Ascending aorta (tissue), 2 donors: Measurements from ENCODE around the gene XYLT1. TPM values are rescaled to one million over a fixed set of nuclear protein-coding genes. Genes with fewer than 3 reads are reported as not detected.

Experiments
- DNase-seq, 2 donors: peaks; one replicate each; pipeline ENCODE4 v3.0.0-alpha.2; 2019; ENCODE audit warnings: low spot score in 2 of 2
- H3K27ac ChIP-seq, 2 donors: fragments of 200-600 bp; sonication (generic); one replicate each; pipeline ENCODE4 v1.5.1; 2016 to 2017; ENCODE audit warnings: mild to moderate bottlenecking in 1 of 2
- H3K27me3 ChIP-seq: fragments of 200-600 bp; sonication (generic); one replicate; pipeline ENCODE4 v1.5.1; 2017
- H3K36me3 ChIP-seq, 2 donors: fragments of 200-600 bp; sonication (generic); one replicate each; pipeline ENCODE4 v1.5.1; 2016
- H3K4me1 ChIP-seq, 2 donors: fragments of 200-600 bp; sonication (generic); one replicate each; pipeline ENCODE4 v1.5.1; 2016 to 2017; ENCODE audit warnings: mild to moderate bottlenecking in 1 of 2
- H3K4me3 ChIP-seq, 2 donors: fragments of 200-600 bp; sonication (generic); one replicate each; pipeline ENCODE4 v1.5.1; 2016 to 2017; ENCODE audit warnings: mild to moderate bottlenecking in 1 of 2
- H3K9me3 ChIP-seq, 2 donors: fragments of 200-600 bp; sonication (generic); one replicate each; pipeline ENCODE4 v1.5.1; 2016
- CTCF ChIP-seq, 3 experiments: fragments of 200-600 bp in 2 of 3; fragments of 450-650 bp in 1 of 3; sonication (generic) in 2 of 3; IDR thresholded peaks; one replicate each; pipeline ENCODE4 v1.5.1; 2016 to 2019; ENCODE audit warnings: antibody characterized with exemption in 3 of 3, mild to moderate bottlenecking in 1 of 3, moderate library complexity in 1 of 3
- intact Hi-C: fragments of 100-400 bp; cut with DNase I; formaldehyde crosslinking; loops from one replicate; pipeline ENCODE4 v1.15.1; 2023
- total RNA-seq: library from RNA; depleted of rRNA; stranded (reverse); fragments of >200 nt; gene quantifications from one replicate; pipeline ENCODE4 v1.1.0, GENCODE V29; 2016

Gene XYLT1
- total RNA-seq, 1 donor from 2014 or later, result 6.7 TPM

GRCh38 chr16:17229766-17230165 lies 241.0 kb downstream of the XYLT1 start:
- no peak for DNase-seq
- Histone ChIP-seq H3K27ac (no peak overlapping the region), H3K27me3 (no peaks in the 10 kb centered on the region), H3K4me1 (peaks cover 4 to 10% of the 10 kb centered on the region in 2 donors), H3K36me3 (no peaks in the 10 kb centered on the region), H3K4me3 (no peak overlapping the region), H3K9me3 (no peaks in the 10 kb centered on the region)
- no peak for TF ChIP-seq CTCF (IDR thresholded peaks at IDR 0.05)
- intact Hi-C loops, result no loop called here

DNA sequence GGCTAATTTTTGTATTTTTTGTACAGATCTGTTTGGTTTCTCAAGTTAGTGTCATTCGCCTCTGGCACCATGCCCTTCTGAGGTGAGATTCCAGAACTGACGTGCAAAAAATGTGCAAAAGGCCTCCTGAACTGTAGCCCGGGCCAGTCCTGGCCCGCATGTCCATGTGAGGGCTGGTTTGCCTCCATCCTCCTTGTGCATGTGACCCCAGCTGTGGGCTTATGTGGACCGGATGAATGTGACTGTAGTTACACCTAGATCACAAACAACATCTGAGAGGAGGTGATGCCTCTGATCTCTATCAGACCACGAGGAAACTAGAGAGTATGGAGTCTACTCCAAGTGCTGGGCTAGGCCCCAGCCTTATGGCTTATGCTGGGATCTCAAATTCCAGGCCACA lies 241.6 kb downstream of the XYLT1 start:
- Histone ChIP-seq H3K9me3 (no peaks in the 10 kb centered on the region), H3K27me3 (no peaks in the 10 kb centered on the region), H3K27ac (no peak overlapping the region), H3K36me3 (no peaks in the 10 kb centered on the region), H3K4me1 (peaks cover 4 to 8% of the 10 kb centered on the region in 2 donors), H3K4me3 (no peak overlapping the region)
- DNase-seq, result no peak
- intact Hi-C loops, result no loop called here
- no peak for TF ChIP-seq CTCF (IDR thresholded peaks at IDR 0.05)

DNA sequence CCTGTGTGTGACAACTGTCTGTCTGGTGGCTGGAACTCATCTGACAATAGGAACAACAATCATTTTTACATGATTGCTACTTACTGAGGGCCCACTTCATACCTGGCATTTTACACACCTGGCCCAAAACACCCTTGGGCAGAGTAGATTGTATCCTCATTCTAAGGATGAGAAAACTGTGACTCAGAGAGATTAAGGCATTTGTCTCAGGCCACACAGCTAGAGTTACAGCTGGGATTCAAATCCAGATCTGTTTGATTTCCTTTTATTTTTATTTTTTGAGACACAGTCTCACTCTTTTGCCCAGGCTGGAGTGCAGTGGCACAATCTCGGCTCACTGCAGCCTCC lies 242.1 kb downstream of the XYLT1 start:
- peaks cover 4 to 5% of the 10 kb centered on the region in 2 donors for H3K4me1 ChIP-seq
- no peaks in the 10 kb centered on the region for H3K27me3 ChIP-seq
- DNase-seq, result no peak
- intact Hi-C loops, result no loop called here
- H3K27ac ChIP-seq, result no peak overlapping the region
- no peak overlapping the region for H3K4me3 ChIP-seq
- no peaks in the 10 kb centered on the region for H3K9me3 ChIP-seq
- no peaks in the 10 kb centered on the region for H3K36me3 ChIP-seq
- TF ChIP-seq CTCF (IDR thresholded peaks at IDR 0.05), result no peak

- H3K4me1 ChIP-seq, result peaks cover 3 to 4% of the 10 kb centered on the region in 2 donors
- no peaks in the 10 kb centered on the region for H3K27me3 ChIP-seq
- H3K4me3 ChIP-seq, result no peak overlapping the region
- no peak for DNase-seq
- intact Hi-C loops, result no loop called here
- TF ChIP-seq CTCF (IDR thresholded peaks at IDR 0.05), result no peak
- no peaks in the 10 kb centered on the region for H3K36me3 ChIP-seq
- H3K9me3 ChIP-seq, result no peaks in the 10 kb centered on the region
- H3K27ac ChIP-seq, result no peak overlapping the region
Observed at GRCh38 chr16:17228048-17228707, 242.6 kb downstream of the XYLT1 start.

- Histone ChIP-seq H3K4me3 (no peak overlapping the region), H3K27me3 (no peaks in the 10 kb centered on the region), H3K9me3 (no peaks in the 10 kb centered on the region), H3K27ac (no peak overlapping the region), H3K36me3 (no peaks in the 10 kb centered on the region), H3K4me1 (peaks cover 3 to 4% of the 10 kb centered on the region in 2 donors)
- intact Hi-C loops, result no loop called here
- no peak for DNase-seq
- no peak for TF ChIP-seq CTCF (IDR thresholded peaks at IDR 0.05)
Observed at GRCh38 chr16:17227278-17227677, 243.5 kb downstream of the XYLT1 start.

DNA sequence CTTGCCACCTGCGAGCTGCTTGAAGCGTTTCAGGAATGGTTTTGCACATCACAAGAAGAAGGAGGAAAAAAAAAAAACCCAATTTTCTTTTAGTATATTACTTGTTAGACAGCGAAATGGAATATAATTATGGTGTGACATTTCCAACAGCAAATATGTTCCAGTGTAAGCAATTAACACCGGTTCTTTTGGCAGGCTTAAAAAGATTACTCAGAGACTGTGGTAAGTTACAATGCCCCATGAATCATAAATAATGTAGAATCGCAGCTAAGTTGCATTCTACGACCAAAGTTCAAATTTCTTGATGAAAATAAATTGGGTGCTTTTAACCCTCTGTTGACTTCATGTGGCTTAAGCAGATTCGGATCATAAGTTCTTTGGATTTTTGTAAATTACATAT lies 245.2 kb downstream of the XYLT1 start:
- intact Hi-C loops, result no loop called here
- Histone ChIP-seq H3K4me1 (peaks cover 3 to 4% of the 10 kb centered on the region in 2 donors), H3K4me3 (no peak overlapping the region), H3K9me3 (no peaks in the 10 kb centered on the region), H3K27ac (peak overlapping the region; percentile 51 to 58), H3K27me3 (no peaks in the 10 kb centered on the region), H3K36me3 (no peaks in the 10 kb centered on the region)
- DNase-seq, result no peak
- no peak for TF ChIP-seq CTCF (IDR thresholded peaks at IDR 0.05)
